ENCODE data around the gene CCDC9B.

- TF ChIP-seq EZH2 (IDR thresholded peaks at IDR 0.05; ENCODE audit: insufficient read depth, poor library complexity, severe bottlenecking) (no peak), EZH2phosphoT487 (IDR thresholded peaks at IDR 0.05; ENCODE audit: insufficient read depth, low read depth) (no peak)
These were observed 9.7 kb downstream of the CCDC9B start for GRCh38 chr15:40331026-40331425.

All from GM23248 (cell line).